Skin of body (tissue), 2 donors: ENCODE measurements around the gene SLC22A12. TPM values are rescaled to one million over a fixed set of nuclear protein-coding genes. Genes with fewer than 3 reads are reported as not detected.
"Not testable (repeated sequence)": the region's sequence is repeated elsewhere in the genome, so short reads cannot be mapped to it uniquely, and the experiment has no call there.

Experiments
- DNase-seq: peaks from one replicate; lab custom pipeline; 2025; lab: John Stamatoyannopoulos, UW
- total RNA-seq: library from RNA; depleted of rRNA; stranded (reverse); fragments of >200 nt; gene quantifications from one replicate; pipeline ENCODE4 v1.2.3, GENCODE V29; 2014

Gene SLC22A12
- not detected for total RNA-seq

DNA sequence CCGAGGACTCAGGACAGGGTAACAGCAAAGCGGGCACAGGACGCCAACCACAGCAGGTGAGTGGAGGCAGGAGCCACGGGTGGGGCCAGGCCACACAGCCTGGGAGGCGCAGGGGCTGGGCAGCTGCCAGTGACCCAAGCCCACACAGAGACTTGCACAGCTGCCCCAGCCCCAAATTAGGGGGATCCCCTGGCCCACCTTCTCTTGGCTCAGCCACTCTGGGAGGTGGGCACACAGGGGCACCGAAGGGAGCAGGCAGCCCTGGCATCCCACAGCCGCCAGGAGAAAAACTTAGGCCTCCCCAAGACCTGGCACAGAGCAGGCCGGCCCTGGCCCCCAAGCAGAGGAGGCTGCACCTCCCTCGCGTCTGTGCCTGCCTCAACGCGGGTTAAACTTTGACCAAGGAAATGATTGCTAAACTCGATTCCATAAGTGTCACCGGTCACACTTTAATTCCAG, at the start of gene SLC22A12:
SLC22A12 (plus strand) TSS at position 458 of the 459 bp plus-strand sequence. CDS start 337 bp downstream, outside the sequence.
- DNase-seq: no peak

DNA sequence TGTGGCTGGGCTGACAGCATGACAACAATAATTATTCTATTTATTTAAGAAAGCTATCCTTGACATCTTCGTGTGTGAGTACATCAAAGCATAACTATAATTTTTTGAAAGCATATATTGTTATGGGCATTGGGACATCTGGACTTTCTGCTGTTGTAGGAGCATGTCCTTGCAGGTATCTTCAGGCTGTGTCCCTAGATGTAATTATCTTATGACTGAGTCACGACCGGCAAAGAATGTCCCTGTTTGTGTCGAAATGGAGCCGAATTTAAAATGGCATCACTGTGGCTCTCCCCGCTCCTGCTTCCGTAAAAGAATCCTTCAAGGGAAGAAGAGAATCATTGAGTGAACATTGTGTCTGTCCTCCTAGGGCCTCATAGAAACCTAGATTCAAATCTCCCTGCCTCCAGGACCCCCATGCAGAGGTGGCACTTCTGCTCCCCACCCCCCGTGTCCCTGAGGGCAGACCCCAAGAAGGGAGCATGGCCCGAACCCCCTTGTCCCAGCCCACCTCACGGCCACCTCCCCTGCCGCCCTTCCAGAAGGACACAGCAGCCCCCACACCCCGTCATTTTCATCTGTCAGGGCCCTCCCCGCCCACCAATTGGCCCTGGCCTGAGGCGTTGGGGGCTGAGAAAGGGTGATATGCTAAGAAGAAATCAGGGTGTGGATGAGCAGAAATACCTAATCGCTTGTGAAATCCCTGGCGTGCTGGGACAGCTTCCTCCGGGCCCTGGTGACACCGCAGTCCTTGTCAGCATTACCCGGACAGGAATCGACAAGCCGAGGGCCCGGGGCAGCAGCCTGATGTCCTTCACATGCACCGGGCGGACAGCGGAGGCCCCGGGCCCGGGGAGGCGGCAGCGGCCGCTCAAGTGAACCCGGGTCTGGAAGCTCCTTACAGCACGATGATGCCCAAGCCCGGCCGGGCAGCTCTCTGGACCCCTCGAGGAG, 48.6 kb upstream of the SLC22A12 start:
- no peak for DNase-seq

DNA sequence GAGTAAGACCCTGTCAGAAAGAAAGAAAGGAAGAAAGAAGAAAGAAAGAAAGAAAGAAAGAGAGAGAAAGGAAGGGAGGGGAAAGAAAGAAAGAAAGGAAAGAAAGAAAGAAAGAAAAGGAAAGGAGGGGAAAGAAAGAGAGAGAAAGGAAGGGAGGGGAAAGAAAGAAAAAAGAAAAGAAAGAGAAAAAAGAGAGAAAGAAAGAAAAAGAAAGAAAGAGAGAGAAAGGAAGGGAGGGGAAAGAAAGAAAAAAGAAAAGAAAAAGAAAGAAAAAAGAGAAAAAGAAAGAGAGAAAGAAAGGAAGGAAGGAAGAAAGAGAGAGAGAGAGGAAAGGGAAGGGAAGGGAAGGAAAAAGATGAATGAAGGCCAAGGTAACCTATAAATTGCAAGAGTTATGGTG, 47.2 kb upstream of the SLC22A12 start:
- no peak for DNase-seq

DNA sequence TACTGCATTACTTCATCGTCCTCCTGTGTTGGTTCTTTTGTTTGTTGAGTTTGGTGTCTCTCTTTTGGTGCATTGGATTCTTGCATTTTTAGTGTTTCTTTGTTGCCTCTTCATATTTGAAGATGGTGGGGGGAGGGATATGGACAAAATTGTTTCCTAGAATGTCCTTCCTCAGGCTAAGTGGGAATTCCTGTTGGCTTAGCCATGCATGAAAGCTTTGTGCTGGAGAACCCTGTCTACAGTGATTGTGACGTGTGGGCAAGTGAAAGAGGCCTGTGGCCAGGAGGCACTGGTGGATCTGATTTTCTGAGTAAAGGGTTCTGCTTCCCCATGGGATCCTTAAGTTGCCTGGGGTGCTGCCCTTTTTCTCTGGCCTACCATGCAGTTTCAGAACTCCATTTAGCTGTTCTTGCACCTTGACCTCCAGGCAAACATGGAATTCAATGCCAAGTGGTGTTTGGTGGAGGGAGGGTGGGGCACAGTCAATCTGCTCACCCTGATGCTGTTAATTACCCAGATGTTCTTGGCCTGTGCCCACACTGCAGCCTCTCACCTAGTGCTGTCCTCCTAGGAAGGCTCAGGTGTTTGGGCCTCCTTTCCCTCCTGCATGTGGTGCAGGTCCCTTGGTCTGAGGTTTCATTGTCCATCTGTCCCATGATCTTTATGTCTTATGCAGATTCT, 46.3 kb upstream of the SLC22A12 start:
- DNase-seq: no peak

DNA sequence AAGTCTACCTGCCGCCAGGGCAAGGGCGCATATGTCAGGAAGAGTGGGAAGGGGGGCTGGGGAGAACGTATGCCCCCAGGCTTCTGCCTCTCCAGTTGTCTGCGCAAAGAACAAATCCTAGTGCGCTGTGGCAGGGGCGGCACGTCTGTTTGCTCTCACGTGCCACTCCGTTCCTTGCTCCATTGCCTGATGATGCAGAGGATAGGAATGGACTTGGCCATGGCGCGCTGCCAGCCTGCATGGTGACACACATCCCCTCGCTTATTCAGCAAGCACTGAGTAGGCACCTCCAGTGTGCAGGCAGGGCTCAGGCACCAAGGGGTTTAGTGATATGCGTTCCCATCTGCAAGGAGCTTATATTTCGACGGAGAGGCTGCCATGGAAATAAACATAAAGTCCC, 45.4 kb upstream of the SLC22A12 start:
- DNase-seq: no peak

DNA sequence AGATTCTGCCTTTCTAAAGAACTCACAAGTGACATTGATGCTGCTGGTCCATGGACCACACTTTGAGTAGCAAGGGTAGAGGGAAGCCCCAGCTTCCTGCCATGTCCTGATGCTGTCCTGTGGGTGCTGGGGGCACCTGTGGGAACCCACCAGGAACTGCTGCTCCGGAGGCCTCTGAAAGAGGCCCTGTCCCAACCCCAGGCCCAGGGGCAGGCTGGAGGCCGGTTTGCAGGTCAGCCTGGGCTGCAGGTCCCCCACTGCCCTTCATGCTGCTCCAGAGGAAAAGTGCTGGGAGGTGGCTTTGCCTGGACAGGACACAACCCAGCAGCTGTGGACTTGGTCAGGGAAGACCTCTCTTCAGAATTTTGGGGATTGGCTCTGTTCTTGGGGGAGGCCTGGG, 44.8 kb upstream of the SLC22A12 start:
- DNase-seq: no peak

DNA sequence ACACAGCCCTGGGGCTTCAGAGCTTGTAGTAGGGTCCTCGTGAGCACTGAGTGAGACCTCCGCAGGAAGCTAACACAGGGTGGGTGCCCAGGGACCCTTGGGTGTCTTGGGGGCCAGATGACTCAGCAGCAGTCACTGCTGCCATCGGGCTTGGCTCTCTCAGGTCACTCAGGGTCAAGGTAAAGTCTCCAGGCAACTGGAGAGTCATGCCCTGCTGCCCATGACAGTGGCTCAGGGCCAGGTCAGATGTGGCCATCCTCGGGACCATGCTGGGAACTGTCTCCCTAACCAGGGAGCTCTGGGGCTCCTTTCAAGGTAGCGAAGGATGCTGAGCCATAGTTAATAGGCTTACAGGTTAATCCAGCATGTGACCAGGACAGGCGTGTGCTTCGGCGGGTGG, 44.4 kb upstream of the SLC22A12 start:
- DNase-seq: no peak

DNA sequence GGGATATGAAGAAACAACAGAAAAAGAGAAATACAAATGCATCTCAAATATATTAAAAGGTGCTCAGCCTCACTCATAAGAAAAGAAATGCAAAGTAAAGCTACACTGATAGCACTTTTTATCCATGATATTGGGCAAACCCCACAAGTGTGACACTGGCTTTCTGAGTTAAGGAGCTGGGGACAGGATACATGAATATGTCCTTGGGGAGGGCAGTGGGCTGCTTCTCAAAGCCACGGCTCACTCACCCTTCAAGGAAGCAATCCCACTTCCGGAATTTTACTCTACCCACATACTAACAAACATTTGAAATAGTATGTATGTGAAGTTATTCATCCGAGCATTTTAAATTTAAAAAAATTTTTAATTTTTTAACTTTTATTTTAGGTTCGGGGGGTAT, 41.1 kb upstream of the SLC22A12 start:
- DNase-seq: no peak

DNA sequence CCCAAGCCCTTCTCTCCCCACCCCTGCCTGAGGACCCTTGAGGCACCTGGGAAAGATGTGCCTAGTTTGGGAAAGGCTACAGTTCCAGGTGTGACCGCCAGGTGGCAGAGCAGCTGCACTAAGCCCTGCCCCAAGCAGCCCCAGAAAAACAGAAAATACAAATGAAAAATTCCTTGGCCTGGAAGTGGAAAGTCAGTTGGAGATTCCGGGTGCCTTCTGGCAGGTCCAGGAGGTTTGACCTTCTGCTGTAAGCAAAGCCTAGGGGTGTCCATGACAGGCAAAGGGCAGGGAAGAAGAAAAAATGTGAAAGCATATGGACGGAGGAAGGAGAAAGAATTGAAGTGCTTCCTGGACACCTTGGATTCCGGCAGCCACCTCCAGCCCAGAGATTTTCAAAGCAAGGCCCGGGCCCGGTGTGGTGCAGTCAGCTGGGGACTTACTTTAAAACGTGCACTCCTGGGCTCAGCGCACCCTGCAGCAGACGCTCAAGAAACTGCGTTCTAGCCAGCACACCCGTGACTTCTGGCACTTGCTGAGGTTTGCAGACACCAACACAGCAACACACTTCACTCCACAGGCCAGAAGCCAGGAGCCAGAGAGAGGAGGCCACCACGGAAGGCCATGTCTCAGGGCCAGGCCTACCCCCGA, 37.3 kb upstream of the SLC22A12 start:
- DNase-seq: peak; percentile 32

DNA sequence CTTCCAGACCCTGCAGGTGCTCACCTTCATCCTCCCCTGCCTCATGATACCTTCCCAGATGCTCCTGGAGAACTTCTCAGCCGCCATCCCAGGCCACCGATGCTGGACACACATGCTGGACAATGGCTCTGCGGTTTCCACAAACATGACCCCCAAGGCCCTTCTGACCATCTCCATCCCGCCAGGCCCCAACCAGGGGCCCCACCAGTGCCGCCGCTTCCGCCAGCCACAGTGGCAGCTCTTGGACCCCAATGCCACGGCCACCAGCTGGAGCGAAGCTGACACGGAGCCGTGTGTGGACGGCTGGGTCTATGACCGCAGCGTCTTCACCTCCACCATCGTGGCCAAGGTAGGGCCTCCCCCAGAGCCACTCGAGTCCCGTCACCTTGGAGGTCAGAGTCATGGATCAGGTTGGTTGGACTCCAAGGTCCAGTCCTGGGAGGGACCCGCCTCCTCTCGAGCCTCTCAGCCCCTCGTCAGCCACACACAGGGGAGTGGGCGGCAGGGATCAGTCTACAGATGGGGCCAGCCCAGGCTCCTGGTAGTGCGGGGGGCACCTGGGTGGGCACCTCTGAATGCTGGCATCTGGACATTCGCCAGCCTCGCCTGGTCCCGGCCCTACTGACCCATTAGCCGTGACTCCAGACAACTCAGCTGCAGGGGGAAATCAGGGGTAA, 34.8 kb upstream of the SLC22A12 start:
- DNase-seq: no peak

DNA sequence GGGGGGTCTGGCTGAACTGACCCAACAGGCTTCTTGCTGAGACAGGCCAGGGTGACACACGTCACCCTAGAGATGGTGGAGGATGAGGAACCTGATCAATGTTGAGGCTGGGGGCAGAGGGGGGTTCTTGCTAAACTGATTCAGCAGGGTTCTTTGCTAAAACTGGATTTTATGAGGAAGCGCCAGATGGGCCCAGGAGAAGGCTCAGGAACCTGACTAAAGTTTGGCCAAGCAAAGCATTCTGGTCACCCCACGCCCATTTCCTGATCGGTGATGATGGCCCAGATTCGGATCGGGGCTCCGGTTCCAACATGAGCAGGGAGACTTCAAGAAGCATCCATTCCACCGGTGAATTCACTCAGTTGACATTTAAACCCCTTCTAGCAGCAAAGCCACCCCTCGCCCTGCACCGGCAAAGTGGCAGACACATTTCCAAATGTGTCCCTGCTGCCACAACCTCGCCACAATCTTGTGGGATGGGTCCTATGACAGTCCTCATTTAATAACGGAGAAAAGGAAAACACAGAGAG, 34.2 kb upstream of the SLC22A12 start:
- no peak for DNase-seq

DNA sequence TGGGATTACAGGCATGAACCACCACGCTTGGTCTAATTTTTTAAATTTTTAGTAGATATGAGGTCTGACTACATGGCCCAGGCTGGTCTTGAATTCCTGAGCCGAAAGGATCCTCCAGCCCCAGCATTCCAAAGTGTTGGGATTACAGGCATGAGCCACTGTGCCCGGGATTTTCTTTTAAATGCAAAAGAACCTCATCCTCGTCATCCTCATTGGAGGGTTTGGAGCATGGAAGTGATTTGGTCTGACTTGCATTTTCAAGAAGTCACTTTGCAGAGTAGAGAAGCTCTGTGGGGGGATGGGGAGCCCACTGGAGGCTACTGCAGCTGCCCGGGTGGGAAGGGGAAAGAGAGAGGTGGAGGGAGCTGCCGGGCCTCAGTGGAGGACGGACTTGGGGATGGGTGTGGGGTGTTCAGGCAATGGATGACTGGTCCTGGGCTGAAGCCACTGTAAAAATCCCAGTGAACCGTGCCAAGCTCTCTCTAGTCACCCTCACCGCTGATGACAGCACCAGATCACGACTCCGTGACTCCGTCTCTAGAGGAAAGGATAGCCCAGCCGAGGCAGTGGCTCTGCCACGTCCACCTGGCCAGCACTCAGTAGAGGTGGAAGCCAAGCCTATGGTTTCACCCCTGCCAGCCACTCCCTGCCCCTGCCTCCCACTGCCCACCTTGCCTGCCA, 32.8 kb upstream of the SLC22A12 start:
- no peak for DNase-seq

DNA sequence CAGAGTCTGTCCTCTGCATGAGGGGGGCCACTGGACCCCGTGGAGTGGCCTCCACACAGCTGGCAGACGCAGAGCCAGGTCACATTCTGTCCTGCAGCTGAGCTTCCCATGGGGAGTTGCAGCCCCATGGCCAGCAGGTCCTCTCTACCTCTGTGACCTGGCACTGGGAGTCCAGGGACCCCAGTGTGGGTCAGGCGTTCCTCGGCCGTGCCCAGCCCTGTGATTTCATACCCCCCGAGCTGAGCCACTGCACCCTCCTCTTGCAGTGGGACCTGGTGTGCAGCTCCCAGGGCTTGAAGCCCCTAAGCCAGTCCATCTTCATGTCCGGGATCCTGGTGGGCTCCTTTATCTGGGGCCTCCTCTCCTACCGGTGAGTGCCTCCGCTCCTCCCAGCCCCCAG, 32.2 kb upstream of the SLC22A12 start:
- no peak for DNase-seq

DNA sequence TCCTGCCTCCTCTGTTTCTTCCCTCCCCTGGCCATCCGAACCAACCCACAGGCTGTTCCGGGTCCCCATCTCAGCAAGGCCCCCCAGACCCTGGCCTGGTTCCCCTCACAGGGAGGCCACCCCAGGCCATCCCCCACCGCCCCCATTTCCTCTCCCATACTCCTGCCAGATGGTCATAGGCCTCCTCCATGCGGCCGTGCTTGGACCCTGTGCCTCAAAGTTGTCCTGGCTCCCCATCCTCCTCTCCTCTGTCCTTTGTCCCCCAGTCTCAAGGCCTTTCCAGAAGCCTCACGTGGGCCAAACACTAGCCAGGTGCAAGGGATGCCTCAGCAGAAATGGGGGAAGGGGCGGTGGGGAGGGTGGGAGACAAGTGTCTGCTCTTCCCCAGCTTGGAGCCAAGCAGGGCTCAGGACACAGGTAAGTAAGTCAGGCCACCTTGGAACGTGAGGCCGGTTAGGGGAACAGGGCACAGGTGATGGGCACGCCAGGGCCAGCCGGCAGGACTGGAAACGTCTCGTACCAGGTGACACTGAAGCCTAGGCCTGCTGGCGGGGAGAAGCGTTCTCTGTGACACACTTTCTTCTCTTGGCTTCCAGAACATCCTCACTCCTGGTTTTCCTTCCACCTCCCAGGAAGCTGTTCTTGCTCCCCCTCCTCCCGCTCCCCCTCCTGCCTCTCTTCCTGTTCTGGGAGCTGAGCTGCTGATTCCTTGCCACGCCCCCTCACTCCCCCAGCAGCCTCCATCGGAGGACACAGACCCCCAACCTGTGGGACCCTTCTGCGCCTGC, 31.5 kb upstream of the SLC22A12 start:
- DNase-seq: no peak

DNA sequence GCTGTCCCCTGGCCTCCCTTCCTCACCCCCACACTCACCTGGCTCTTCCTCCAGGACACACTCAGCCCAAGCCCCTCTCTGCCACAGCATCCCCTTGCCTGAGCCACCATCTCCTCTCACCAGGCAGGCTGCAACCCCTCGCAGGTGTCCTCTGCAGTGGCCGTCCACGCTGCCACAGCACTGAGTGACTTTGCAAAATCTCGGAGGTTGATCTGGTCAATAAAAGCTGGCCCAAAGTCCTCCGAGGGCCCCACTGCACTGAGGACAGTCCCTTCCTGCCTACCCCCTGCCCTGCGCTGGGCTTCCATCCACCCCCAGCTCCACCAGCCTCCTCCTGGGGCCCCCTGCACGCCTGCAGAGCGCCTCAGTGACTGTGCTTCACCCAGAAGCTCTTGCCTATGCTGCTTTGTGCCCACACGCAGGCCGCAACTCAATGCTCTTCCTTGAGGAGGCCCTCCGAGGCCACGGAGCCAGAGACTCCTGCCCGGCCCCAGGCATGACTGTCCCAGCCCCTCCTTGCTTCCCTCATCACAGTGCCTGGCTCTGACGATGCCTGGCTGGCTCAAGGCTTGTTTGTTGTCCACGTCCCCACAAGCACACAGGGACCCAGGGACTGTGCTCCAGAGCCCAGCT, 30.8 kb upstream of the SLC22A12 start:
- no peak for DNase-seq

DNA sequence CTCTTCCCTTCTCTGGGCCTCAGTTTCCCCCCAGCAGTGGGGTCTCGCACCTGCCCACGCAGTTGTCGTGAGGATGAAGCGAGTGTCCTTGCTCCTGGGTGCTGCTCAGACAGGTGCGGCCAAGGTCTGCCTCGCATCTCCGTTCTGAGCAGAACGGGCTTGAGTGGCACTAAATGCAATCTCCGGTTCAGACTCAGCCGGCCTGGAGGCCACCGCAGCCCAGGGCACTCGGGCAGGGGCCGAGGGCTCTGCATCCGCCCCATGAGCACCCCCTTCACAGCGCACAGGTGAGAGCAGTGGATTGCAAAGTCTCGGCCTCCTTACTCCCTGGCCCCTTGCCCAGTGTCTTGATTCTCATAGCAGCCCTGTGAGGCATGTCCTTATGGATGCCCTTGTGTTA, 30.1 kb upstream of the SLC22A12 start:
- no peak for DNase-seq

DNA sequence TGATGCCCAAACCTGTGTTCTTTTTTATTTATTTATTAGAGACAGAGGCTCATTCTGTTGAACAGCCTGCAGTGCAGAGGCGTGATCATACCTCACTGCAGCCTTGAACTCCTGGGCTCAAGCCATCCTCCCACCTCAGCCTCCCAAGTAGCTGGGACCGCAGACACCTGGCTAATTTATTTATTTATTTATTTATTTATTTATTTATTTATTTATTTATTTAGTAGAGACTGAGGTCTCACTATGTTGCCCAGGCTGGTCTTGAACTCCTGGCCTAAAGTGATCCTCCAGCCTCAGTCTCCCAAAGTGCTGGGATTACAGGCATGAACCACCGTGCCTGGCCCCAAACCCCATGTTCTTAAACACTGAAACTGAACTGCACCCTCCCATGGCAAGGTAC, 29.6 kb upstream of the SLC22A12 start:
- DNase-seq: not testable (repeated sequence)

DNA sequence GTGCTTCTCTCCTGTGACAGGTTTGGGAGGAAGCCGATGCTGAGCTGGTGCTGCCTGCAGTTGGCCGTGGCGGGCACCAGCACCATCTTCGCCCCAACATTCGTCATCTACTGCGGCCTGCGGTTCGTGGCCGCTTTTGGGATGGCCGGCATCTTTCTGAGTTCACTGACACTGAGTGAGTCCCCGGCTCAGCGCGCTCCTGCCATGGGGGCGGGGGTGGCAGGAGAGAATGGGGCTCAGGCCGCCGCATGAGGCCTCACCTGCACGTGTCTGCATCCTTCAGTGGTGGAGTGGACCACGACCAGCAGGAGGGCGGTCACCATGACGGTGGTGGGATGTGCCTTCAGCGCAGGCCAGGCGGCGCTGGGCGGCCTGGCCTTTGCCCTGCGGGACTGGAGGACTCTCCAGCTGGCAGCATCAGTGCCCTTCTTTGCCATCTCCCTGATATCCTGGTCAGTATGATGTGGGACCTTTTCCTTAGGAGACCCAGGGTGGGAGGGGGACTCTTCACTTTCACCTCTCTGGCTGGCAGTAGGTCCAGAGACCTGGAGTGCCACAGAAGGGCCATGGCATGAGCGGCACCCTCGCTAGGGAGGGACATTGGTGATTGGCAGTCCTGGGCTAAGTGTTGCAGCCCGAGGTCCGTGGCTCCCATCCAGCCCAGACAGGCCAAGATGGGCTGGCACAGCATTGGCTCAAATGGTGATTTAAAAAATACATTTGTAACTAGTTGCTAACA, 28.9 kb upstream of the SLC22A12 start:
- DNase-seq: no peak
